Measurements from ENCODE around the gene NFIB.

DNA sequence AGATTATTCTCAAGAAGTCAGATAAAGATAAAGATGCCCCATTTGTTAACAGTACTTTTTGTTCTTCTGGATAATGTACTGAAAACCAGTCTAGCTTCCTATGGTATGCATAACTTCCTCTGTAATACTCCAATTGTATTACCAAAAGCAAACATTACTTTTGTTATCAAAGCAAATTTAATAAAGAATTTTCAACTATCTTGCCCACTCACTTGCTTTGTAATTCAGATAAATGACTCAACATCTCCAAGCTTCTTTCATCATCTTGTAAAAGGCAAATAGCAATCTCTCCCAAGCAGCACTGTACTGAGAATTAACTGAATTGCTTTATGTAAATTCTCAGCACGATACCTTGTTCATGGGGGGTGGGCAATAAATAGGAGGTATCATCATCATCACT is 98.3 kb downstream of the NFIB start:
- no peak for TF ChIP-seq CTCF (IDR thresholded peaks at IDR 0.05; ENCODE audit: insufficient read depth, low read depth, low read length)
- TF ChIP-seq EZH2 (IDR thresholded peaks at IDR 0.05; ENCODE audit: insufficient read depth, low read length): no peak
